Nephron progenitor cell (in vitro differentiated cells): ENCODE data around the gene CCSAP.

Source experiments
- DNase-seq: peaks from one replicate; pipeline ENCODE4 v3.0.0; 2021
- H3K27ac Mint-ChIP-seq: 2 replicates; pipeline ENCODE4 v1.8.0; 2021; ENCODE audit warnings: mild to moderate bottlenecking, moderate library complexity, mixed read lengths
- H3K27me3 Mint-ChIP-seq: 2 replicates; pipeline ENCODE4 v1.8.0; 2021; ENCODE audit warnings: mild to moderate bottlenecking, low read depth, mixed read lengths; ENCODE audit not compliant: poor library complexity
- H3K36me3 Mint-ChIP-seq: 2 replicates; pipeline ENCODE4 v1.8.0; 2021; ENCODE audit warnings: low read depth, mixed read lengths
- H3K4me1 Mint-ChIP-seq: 2 replicates; pipeline ENCODE4 v1.8.0; 2021; ENCODE audit warnings: mixed read lengths
- H3K4me3 Mint-ChIP-seq: 2 replicates; pipeline ENCODE4 v1.8.0; 2021; ENCODE audit warnings: mild to moderate bottlenecking, moderate library complexity, mixed read lengths
- H3K9me3 Mint-ChIP-seq: 2 replicates; pipeline ENCODE4 v1.8.0; 2021; ENCODE audit warnings: mild to moderate bottlenecking, moderate library complexity, mixed read lengths
- TF ChIP-seq, protein P1 (sequence below): fragments of 200-600 bp; sonication (generic); IDR thresholded peaks from 2 replicates; pipeline ENCODE4 v1.5.0; 2021; ENCODE audit warnings: antibody characterized with exemption

The CCSAP gene

DNA sequence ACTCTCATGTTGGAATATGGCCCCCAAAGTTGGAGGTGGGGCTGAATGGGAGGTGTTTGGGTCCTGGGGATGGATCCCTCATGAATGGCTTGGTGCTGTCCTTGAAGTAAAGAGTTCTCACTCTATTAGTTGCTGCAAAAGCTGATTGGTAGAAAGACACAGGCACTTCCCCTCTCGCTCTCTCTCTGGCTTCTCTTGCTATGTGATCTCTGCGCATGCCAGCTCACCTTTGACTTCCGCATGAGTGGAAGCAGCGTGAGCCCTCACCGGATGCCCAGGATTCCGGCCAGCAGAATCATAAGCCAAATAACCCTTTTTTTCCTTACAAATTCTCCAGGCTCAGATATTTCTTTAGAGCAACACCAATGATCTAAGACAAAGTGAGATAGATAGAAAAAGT, 20.9 kb upstream of the CCSAP start:
- peaks cover 12% of the 10 kb centered on the region for H3K4me1 Mint-ChIP-seq
- no peak for DNase-seq
- H3K27me3 Mint-ChIP-seq = peaks cover 30% of the 10 kb centered on the region
- H3K36me3 Mint-ChIP-seq = no peaks in the 10 kb centered on the region
- no peak overlapping the region for H3K27ac Mint-ChIP-seq
- TF ChIP-seq, protein P1, sequence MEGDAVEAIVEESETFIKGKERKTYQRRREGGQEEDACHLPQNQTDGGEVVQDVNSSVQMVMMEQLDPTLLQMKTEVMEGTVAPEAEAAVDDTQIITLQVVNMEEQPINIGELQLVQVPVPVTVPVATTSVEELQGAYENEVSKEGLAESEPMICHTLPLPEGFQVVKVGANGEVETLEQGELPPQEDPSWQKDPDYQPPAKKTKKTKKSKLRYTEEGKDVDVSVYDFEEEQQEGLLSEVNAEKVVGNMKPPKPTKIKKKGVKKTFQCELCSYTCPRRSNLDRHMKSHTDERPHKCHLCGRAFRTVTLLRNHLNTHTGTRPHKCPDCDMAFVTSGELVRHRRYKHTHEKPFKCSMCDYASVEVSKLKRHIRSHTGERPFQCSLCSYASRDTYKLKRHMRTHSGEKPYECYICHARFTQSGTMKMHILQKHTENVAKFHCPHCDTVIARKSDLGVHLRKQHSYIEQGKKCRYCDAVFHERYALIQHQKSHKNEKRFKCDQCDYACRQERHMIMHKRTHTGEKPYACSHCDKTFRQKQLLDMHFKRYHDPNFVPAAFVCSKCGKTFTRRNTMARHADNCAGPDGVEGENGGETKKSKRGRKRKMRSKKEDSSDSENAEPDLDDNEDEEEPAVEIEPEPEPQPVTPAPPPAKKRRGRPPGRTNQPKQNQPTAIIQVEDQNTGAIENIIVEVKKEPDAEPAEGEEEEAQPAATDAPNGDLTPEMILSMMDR = no peak
- peaks cover 20% of the 10 kb centered on the region for H3K9me3 Mint-ChIP-seq
- no peak overlapping the region for H3K4me3 Mint-ChIP-seq

DNA sequence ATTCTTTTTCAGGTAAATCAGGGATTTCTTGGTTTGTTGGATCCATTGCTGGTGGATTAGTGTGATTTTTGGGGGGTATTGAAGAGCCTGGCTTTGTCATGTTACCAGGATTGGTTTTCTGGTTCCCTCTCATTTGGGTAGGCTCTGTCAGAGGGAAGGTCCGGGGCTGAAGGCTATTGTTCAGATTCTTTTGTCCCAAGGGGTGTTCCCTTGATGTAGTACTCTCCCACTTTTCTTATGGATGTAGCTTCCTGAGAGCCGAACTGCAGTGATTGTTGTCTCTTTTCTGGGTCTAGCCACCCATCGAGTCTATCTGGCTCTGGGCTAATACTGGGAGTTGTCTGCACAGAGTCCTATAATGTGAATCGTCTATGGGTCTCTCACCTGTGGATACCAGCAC, 17.6 kb upstream of the CCSAP start:
- Mint-ChIP-seq H3K27me3 (peaks cover 30% of the 10 kb centered on the region), H3K27ac (no peak overlapping the region), H3K9me3 (peaks cover 44% of the 10 kb centered on the region), H3K4me1 (peaks cover 12% of the 10 kb centered on the region), H3K36me3 (peaks cover 2% of the 10 kb centered on the region), H3K4me3 (no peak overlapping the region)
- TF ChIP-seq, protein P1 = no peak
- no peak for DNase-seq

DNA sequence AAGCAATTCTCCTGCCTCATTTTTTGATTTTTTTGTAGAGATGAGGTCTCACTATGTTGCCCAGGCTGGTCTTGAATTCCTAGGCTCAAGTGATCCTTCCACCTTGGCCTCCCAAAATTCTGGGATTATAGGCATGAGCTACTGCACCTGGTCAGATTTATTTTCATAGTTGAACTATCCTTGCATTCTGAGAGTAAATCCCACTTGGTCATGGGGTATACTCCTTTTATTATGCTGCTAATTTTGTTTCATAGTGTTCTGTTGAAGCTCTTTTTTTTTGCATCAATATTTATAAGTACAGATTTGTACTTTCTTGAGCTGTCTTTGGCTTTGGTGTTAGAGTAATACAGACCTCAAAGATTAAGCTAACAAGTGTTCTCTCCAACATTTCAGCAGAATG, 12.8 kb upstream of the CCSAP start:
- Mint-ChIP-seq H3K27me3 (peaks cover 29% of the 10 kb centered on the region), H3K27ac (no peak overlapping the region), H3K4me3 (no peak overlapping the region), H3K4me1 (no peaks in the 10 kb centered on the region), H3K9me3 (peaks cover 59% of the 10 kb centered on the region), H3K36me3 (peaks cover 6% of the 10 kb centered on the region)
- TF ChIP-seq, protein P1 = no peak
- no peak for DNase-seq

DNA sequence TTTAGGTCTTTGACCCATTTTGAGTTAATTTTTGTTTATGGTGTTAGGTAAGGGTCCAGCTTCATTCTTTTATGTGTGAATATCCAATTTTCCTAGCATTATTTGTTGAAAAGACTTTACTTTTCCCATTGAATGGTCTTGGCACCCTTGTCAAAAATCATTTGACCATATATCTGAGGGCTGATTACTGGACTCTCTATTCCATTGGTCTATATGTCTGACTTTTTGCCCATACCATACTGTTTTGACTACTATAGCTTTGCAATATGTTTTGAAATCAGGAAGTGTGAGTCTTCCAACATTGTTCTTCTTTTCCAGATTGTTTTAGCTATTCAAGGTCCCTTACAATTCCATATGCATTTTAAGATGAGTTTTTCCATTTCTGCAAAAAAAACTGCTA, 11.4 kb upstream of the CCSAP start:
- Mint-ChIP-seq H3K9me3 (peaks cover 55% of the 10 kb centered on the region), H3K4me3 (no peak overlapping the region), H3K27me3 (peaks cover 30% of the 10 kb centered on the region), H3K36me3 (peaks cover 6% of the 10 kb centered on the region), H3K27ac (no peak overlapping the region), H3K4me1 (no peaks in the 10 kb centered on the region)
- DNase-seq = no peak
- TF ChIP-seq, protein P1 = no peak

DNA sequence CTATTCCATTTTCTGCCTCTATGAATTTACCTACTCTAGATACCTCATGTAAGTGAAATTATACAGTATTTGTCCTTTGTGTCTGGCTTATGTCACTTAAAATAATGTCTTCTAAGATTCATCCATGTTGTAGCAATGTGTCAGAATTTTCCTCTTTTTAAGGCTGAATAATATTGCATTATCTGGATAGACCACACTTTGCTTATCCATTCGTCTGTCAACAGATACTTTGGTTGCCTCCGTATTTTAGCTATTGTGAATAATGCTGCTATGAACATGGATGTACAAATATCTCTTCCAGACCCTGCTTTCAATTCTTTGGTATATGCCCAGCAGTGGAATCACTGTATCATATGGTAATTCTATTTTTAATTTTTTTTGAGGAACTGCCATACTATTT, 10.1 kb upstream of the CCSAP start:
- Mint-ChIP-seq H3K4me3 (no peak overlapping the region), H3K27ac (no peak overlapping the region)
- TF ChIP-seq, protein P1 = no peak

DNA sequence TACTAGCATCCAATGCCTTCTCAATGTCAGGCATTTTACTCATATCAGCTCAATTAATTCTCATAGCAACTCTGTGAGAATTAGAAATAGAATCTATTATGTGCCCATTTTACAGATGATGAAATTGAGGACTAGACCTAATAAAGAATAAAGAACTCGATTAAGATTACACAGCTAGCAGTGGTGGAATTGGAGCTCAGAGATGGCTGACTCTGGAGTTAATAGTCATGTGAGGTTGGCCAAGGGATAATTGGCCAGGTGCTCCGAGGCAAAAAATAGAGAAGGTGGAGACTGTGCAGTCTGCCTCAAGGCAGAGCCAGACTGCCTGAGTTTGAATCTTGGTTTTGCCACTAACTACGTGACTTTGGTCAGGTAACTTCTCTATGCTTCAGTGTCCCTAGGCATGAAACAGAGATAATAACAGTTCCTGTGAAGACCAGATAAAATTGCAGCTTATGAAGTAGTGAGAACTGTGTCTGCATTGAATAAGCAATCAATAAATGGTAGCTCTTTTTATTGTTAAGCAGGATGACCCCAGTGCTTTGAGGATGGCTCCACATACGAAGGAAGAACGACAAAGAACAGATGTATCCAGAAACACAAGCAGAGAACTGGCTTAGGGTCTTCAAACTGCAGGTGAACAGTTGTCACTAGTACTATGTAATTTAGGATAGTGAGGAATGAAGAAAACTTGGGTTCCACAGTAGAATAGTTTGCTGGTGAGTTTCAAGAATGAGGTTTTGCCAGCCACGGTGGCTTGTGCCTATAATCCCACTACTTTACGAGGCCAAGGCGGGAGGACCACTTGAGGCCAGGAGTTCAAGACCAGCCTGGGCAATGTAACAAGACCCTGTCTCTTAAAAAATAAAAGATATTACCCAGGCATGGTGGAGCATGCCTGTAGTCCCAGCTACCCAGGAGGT, 6.9 kb upstream of the CCSAP start:
- peaks cover 19% of the 10 kb centered on the region for H3K9me3 Mint-ChIP-seq

More for the DNA sequence above, 10.1 kb upstream of the CCSAP start:
- peaks cover 47% of the 10 kb centered on the region for H3K9me3 Mint-ChIP-seq
- H3K4me1 Mint-ChIP-seq = no peaks in the 10 kb centered on the region
- peaks cover 6% of the 10 kb centered on the region for H3K36me3 Mint-ChIP-seq
- DNase-seq = no peak
- H3K27me3 Mint-ChIP-seq = peaks cover 36% of the 10 kb centered on the region

More for the DNA sequence above, 6.9 kb upstream of the CCSAP start:
- H3K36me3 Mint-ChIP-seq = no peaks in the 10 kb centered on the region
- H3K4me1 Mint-ChIP-seq = no peaks in the 10 kb centered on the region
- H3K4me3 Mint-ChIP-seq = no peak overlapping the region
- no peak overlapping the region for H3K27ac Mint-ChIP-seq
- no peak for DNase-seq
- TF ChIP-seq, protein P1 = no peak
- peaks cover 67% of the 10 kb centered on the region for H3K27me3 Mint-ChIP-seq
